Activated CD8-positive, alpha-beta T cell treated with anti-CD3 and anti-CD28 coated beads for 36 hours (primary cell): ENCODE results near the gene MUC13. TPM values are rescaled to one million over a fixed set of nuclear protein-coding genes. Genes with fewer than 3 reads are reported as not detected.

ENCODE experiments used
- ATAC-seq: fragments of 200-7000 bp; cut with Tn5 transposase; one replicate; pipeline ENCODE4 v1.10.0; 2021; ENCODE audit warnings: mild to moderate bottlenecking, moderate library complexity
- CTCF ChIA-PET: fragments of 350-600 bp; sonication (Branson Sonifier 250); formaldehyde crosslinking; loops from one replicate; lab custom pipeline; 2021; ENCODE audit warnings: antibody characterized with exemption; lab: Charles Lee
- POLR2A ChIA-PET: fragments of 350-600 bp; sonication (Branson Sonifier 250); formaldehyde crosslinking; loops from one replicate; lab custom pipeline; 2021; ENCODE audit warnings: antibody characterized with exemption; lab: Charles Lee
- DNase-seq: peaks from one replicate; pipeline ENCODE4 v3.0.0-alpha.2; 2020
- H3K27ac Mint-ChIP-seq: one replicate; pipeline ENCODE4 v1.8.0; 2021; ENCODE audit warnings: mild to moderate bottlenecking, mixed read lengths
- H3K27me3 Mint-ChIP-seq: one replicate; pipeline ENCODE4 v1.8.0; 2021; ENCODE audit warnings: mixed read lengths
- H3K36me3 Mint-ChIP-seq: one replicate; pipeline ENCODE4 v1.8.0; 2021; ENCODE audit warnings: low read depth, mixed read lengths
- H3K4me1 Mint-ChIP-seq: one replicate; pipeline ENCODE4 v1.8.0; 2021; ENCODE audit warnings: low read depth, mixed read lengths
- H3K4me3 Mint-ChIP-seq: one replicate; pipeline ENCODE4 v1.8.0; 2021; ENCODE audit warnings: mild to moderate bottlenecking, moderate library complexity, mixed read lengths
- H3K9me3 Mint-ChIP-seq: one replicate; pipeline ENCODE4 v1.8.0; 2021; ENCODE audit warnings: mixed read lengths
- intact Hi-C: fragments of 100-400 bp; cut with micrococcal nuclease; formaldehyde crosslinking; loops from one replicate; pipeline ENCODE4 v1.10.0; 2022
- total RNA-seq, 2 experiments: library from RNA; stranded (reverse); gene quantifications; one replicate each; pipeline ENCODE4 v1.2.3, GENCODE V29; 2021
- TF ChIP-seq, protein P1 (sequence below): fragments of 200-600 bp; IDR thresholded peaks from one replicate; pipeline ENCODE4 v1.8.0; 2022; ENCODE audit warnings: antibody characterized with exemption, mild to moderate bottlenecking

Gene MUC13
- total RNA-seq, 2 experiments from 2014 or later = not detected

DNA sequence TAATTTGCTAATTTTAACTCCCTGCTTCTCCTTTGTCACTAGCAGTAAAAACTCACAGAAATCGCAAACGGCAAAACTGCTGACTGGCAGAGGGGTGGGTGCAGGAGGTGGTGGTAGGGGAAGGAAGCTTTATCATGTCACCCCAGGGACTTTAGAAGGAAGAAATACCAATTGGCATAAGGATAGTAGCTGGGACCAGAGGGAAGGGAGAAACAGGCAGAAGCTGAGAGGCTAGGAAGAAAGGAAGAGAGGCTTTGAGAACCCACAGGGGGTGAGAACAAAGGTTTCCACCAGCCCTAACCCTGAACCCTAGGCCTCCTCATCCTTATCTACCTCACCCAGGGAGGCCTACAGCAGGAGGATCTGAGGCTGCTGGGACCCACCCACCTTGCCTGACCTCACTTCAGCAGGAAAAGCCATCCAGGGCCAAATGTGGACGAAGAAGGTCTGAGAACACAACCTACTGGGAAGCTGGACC lies 58.1 kb downstream of the MUC13 start:
- ChIA-PET CTCF (interaction anchor here (1.2 kb wide), 1 partner anchor 25 kb away, joined by 4 read pairs; no protein-coding TSS in a partner anchor), POLR2A (interaction anchor here (0.9 kb wide), 1 partner anchor 13 kb away, joined by 3 read pairs; no protein-coding TSS in a partner anchor)
- no peak overlapping the region for H3K4me3 Mint-ChIP-seq
- ATAC-seq = no peak
- H3K27me3 Mint-ChIP-seq = peaks cover 14% of the 10 kb centered on the region
- H3K4me1 Mint-ChIP-seq = peaks cover 11% of the 10 kb centered on the region
- no peak overlapping the region for H3K27ac Mint-ChIP-seq
- H3K9me3 Mint-ChIP-seq = no peaks in the 10 kb centered on the region
- DNase-seq = no peak
- intact Hi-C loops = no loop called here
- TF ChIP-seq, protein P1, sequence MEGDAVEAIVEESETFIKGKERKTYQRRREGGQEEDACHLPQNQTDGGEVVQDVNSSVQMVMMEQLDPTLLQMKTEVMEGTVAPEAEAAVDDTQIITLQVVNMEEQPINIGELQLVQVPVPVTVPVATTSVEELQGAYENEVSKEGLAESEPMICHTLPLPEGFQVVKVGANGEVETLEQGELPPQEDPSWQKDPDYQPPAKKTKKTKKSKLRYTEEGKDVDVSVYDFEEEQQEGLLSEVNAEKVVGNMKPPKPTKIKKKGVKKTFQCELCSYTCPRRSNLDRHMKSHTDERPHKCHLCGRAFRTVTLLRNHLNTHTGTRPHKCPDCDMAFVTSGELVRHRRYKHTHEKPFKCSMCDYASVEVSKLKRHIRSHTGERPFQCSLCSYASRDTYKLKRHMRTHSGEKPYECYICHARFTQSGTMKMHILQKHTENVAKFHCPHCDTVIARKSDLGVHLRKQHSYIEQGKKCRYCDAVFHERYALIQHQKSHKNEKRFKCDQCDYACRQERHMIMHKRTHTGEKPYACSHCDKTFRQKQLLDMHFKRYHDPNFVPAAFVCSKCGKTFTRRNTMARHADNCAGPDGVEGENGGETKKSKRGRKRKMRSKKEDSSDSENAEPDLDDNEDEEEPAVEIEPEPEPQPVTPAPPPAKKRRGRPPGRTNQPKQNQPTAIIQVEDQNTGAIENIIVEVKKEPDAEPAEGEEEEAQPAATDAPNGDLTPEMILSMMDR = no peak
- no peaks in the 10 kb centered on the region for H3K36me3 Mint-ChIP-seq

DNA sequence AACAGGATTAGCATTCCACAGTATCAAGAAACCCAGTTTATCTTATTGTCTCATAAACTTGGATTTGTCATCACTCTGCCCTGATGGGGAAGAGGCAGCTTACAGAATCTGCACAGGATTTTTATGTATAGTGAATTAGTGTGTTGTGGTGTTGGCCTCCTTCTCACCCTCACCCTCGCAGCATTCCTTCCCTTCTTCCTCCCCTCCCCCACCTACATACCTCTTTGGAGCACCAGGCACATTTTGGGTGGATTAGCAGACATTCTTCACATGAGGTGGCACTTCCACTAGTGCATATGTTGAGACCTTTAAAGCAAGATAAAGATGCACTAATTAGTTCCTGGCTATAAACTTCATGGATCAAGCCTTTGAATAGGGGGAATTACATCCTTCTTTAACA lies 61.3 kb downstream of the MUC13 start:
- TF ChIP-seq, protein P1 = no peak
- Mint-ChIP-seq H3K27me3 (peaks cover 4% of the 10 kb centered on the region), H3K4me1 (no peaks in the 10 kb centered on the region), H3K9me3 (no peaks in the 10 kb centered on the region), H3K27ac (no peak overlapping the region), H3K4me3 (no peak overlapping the region), H3K36me3 (no peaks in the 10 kb centered on the region)
- ATAC-seq (no peak), DNase-seq (no peak)
- POLR2A ChIA-PET = no interaction called here
- CTCF ChIA-PET = no interaction called here
- intact Hi-C loops = no loop called here

DNA sequence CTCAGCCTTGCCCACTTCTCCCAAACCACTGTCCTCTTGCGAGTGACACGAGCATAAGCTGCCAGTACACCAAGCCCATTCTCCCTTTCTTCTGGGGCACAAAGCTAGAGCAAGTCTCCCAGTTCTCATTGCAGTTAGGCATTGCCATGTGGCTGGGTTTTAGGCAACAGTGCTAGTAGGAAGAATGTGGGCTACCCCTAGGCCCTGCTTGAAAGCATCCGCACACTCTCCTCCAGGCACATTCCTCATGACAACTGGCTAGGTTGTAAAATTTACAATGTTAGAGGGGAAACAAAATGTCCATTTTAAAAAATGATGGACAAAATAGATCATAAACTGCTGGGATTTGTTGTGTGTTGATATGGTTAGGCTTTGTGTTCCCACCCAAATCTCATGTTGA lies 67.0 kb downstream of the MUC13 start:
- ChIA-PET POLR2A (no interaction called here), CTCF (no interaction called here)
- no peaks in the 10 kb centered on the region for H3K4me1 Mint-ChIP-seq
- H3K27ac Mint-ChIP-seq = no peak overlapping the region
- no peaks in the 10 kb centered on the region for H3K36me3 Mint-ChIP-seq
- intact Hi-C loops = no loop called here
- H3K9me3 Mint-ChIP-seq = no peaks in the 10 kb centered on the region
- no peak overlapping the region for H3K4me3 Mint-ChIP-seq
- ATAC-seq (no peak), DNase-seq (no peak)
- H3K27me3 Mint-ChIP-seq = peaks cover 4% of the 10 kb centered on the region
- TF ChIP-seq, protein P1 = no peak

DNA sequence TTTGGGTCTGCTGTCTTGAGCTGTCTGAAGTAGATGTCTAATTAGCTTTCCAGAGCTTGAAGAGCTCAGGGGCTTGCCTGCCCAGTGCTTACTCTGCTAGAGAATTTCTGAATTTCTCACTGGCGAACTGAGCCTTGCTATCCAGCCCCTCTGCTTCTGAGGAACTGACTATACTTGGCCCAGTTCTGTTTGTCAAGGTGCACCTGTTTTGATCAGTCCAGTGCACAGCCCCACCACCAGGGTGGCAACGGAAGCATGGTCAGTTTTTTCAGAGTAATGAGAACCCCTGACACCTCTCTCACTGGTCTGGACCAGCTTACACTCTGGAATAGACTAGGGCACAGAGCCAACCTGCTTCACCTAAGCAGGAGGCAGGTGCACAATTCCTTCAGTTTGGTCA lies 72.5 kb downstream of the MUC13 start:
- ATAC-seq (no peak), DNase-seq (no peak)
- Mint-ChIP-seq H3K27ac (no peak overlapping the region), H3K9me3 (no peaks in the 10 kb centered on the region), H3K4me1 (no peaks in the 10 kb centered on the region), H3K36me3 (no peaks in the 10 kb centered on the region), H3K4me3 (no peak overlapping the region), H3K27me3 (peaks cover 1% of the 10 kb centered on the region)
- ChIA-PET POLR2A (no interaction called here), CTCF (interaction anchor here (2.5 kb wide), 1 partner anchor 39 kb away, joined by 12 read pairs; no protein-coding TSS in a partner anchor)
- intact Hi-C loops = no loop called here
- TF ChIP-seq, protein P1 = no peak

DNA sequence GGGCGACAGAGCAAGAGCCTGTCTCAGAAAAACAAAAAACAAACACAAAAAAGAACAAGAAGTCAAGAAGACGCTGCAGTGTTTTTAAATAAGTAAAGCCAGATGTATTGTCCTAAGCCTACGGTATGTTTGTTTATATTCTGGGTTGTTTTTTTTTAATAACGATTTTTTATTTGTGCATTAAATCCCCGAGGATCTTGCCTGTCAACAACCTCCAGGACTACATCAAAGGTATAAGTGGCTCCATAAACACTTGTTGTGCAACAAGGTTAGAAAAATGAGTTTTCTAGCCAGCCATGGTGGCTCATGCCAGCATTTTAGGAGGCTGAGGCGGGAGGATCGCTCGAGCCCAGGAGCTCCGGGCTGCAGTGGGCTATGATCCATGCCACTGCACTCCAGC lies 73.5 kb downstream of the MUC13 start:
- no peak overlapping the region for H3K4me3 Mint-ChIP-seq
- no peaks in the 10 kb centered on the region for H3K4me1 Mint-ChIP-seq
- ChIA-PET CTCF (interaction anchor here (2.5 kb wide), 1 partner anchor 40 kb away, joined by 12 read pairs; no protein-coding TSS in a partner anchor), POLR2A (no interaction called here)
- TF ChIP-seq, protein P1 = no peak
- no peak overlapping the region for H3K27ac Mint-ChIP-seq
- H3K27me3 Mint-ChIP-seq = peaks cover 2% of the 10 kb centered on the region
- ATAC-seq = no peak
- no peaks in the 10 kb centered on the region for H3K36me3 Mint-ChIP-seq
- no peak for DNase-seq
- intact Hi-C loops = no loop called here
- no peaks in the 10 kb centered on the region for H3K9me3 Mint-ChIP-seq
